ENCODE data around the gene CAPN12.

Gene CAPN12

GRCh38 chr19:38715555-38715954 is 28.7 kb downstream of the CAPN12 start:
- no peak overlapping the region for H3K4me3 ChIP-seq (replicated peaks; ENCODE audit: low read depth, low read length)
- H3K27me3 ChIP-seq (replicated peaks; ENCODE audit: control insufficient read depth, insufficient read depth, low read length), result no peaks in the 10 kb centered on the region
- no peak for DNase-seq (ENCODE audit: extremely low read depth, insufficient read length)
- no peak for TF ChIP-seq CTCF (IDR thresholded peaks at IDR 0.05; ENCODE audit: insufficient read depth, low read length, poor library complexity, severe bottlenecking)
- H3K36me3 ChIP-seq (ENCODE audit: control insufficient read depth, insufficient read depth, low read length), result peaks cover 52% of the 10 kb centered on the region

GRCh38 chr19:38714354-38714778 is 29.9 kb downstream of the CAPN12 start:
- no peak for DNase-seq (ENCODE audit: extremely low read depth, insufficient read length)
- H3K4me3 ChIP-seq (replicated peaks; ENCODE audit: low read depth, low read length), result no peak overlapping the region
- H3K27me3 ChIP-seq (replicated peaks; ENCODE audit: control insufficient read depth, insufficient read depth, low read length), result no peaks in the 10 kb centered on the region
- no peak for TF ChIP-seq CTCF (IDR thresholded peaks at IDR 0.05; ENCODE audit: insufficient read depth, low read length, poor library complexity, severe bottlenecking)
- H3K36me3 ChIP-seq (ENCODE audit: control insufficient read depth, insufficient read depth, low read length), result peaks cover 56% of the 10 kb centered on the region

- H3K4me3 ChIP-seq (replicated peaks; ENCODE audit: low read depth, low read length), result no peak overlapping the region
- no peaks in the 10 kb centered on the region for H3K27me3 ChIP-seq (replicated peaks; ENCODE audit: control insufficient read depth, insufficient read depth, low read length)
- no peak for DNase-seq (ENCODE audit: extremely low read depth, insufficient read length)
- no peak for TF ChIP-seq CTCF (IDR thresholded peaks at IDR 0.05; ENCODE audit: insufficient read depth, low read length, poor library complexity, severe bottlenecking)
- peaks cover 54% of the 10 kb centered on the region for H3K36me3 ChIP-seq (ENCODE audit: control insufficient read depth, insufficient read depth, low read length)
Observed at GRCh38 chr19:38713865-38714264, 30.4 kb downstream of the CAPN12 start.

- H3K4me3 ChIP-seq (replicated peaks; ENCODE audit: low read depth, low read length), result no peak overlapping the region
- TF ChIP-seq CTCF (IDR thresholded peaks at IDR 0.05; ENCODE audit: insufficient read depth, low read length, poor library complexity, severe bottlenecking), result no peak
- DNase-seq (ENCODE audit: extremely low read depth, insufficient read length), result no peak
- no peaks in the 10 kb centered on the region for H3K27me3 ChIP-seq (replicated peaks; ENCODE audit: control insufficient read depth, insufficient read depth, low read length)
- peaks cover 57% of the 10 kb centered on the region for H3K36me3 ChIP-seq (ENCODE audit: control insufficient read depth, insufficient read depth, low read length)
Observed at GRCh38 chr19:38713227-38713649, 31.0 kb downstream of the CAPN12 start.

- no peak overlapping the region for H3K4me3 ChIP-seq (replicated peaks; ENCODE audit: low read depth, low read length)
- H3K36me3 ChIP-seq (ENCODE audit: control insufficient read depth, insufficient read depth, low read length), result peaks cover 60% of the 10 kb centered on the region
- no peak for DNase-seq (ENCODE audit: extremely low read depth, insufficient read length)
- H3K27me3 ChIP-seq (replicated peaks; ENCODE audit: control insufficient read depth, insufficient read depth, low read length), result no peaks in the 10 kb centered on the region
- no peak for TF ChIP-seq CTCF (IDR thresholded peaks at IDR 0.05; ENCODE audit: insufficient read depth, low read length, poor library complexity, severe bottlenecking)
Observed at GRCh38 chr19:38712161-38712748, 32.0 kb downstream of the CAPN12 start.

GRCh38 chr19:38711726-38712153 is 32.5 kb downstream of the CAPN12 start:
- Histone ChIP-seq H3K36me3 (ENCODE audit: control insufficient read depth, insufficient read depth, low read length) (peaks cover 60% of the 10 kb centered on the region), H3K27me3 (replicated peaks; ENCODE audit: control insufficient read depth, insufficient read depth, low read length) (no peaks in the 10 kb centered on the region), H3K4me3 (replicated peaks; ENCODE audit: low read depth, low read length) (no peak overlapping the region)
- no peak for TF ChIP-seq CTCF (IDR thresholded peaks at IDR 0.05; ENCODE audit: insufficient read depth, low read length, poor library complexity, severe bottlenecking)
- DNase-seq (ENCODE audit: extremely low read depth, insufficient read length), result no peak

Data from GM06990 (cell line).